D721Med (cell line): Measurements from ENCODE around the gene OR2AT4.
A peak's percentile ranks its signal among the peaks of the same experiment; 100 is the strongest.

Source experiments
- DNase-seq: peaks from one replicate; pipeline ENCODE4 v3.0.0; 2011; ENCODE audit warnings: low spot score; ENCODE audit not compliant: insufficient read length
- FAIRE-seq: peaks from 2 replicates; lab custom pipeline; 2011; peaks lifted over from hg19 to GRCh38; lab: Jason Lieb, UNC
- CTCF ChIP-seq: IDR thresholded peaks from 2 replicates; pipeline ENCODE4 v1.5.1; 2012; ENCODE audit warnings: mild to moderate bottlenecking, control low read depth; ENCODE audit not compliant: insufficient read depth; ENCODE audit errors: missing control alignments

Gene OR2AT4

GRCh38 chr11:75141166-75141565 is 44.5 kb upstream of the OR2AT4 start:
- TF ChIP-seq CTCF: no peak
- DNase-seq (no peak), FAIRE-seq (no peak)

- DNase-seq (peak; percentile 66), FAIRE-seq (no peak)
- TF ChIP-seq CTCF: peak; percentile 77
Measured at GRCh38 chr11:75140269-75141138, 43.8 kb upstream of the OR2AT4 start.

DNA sequence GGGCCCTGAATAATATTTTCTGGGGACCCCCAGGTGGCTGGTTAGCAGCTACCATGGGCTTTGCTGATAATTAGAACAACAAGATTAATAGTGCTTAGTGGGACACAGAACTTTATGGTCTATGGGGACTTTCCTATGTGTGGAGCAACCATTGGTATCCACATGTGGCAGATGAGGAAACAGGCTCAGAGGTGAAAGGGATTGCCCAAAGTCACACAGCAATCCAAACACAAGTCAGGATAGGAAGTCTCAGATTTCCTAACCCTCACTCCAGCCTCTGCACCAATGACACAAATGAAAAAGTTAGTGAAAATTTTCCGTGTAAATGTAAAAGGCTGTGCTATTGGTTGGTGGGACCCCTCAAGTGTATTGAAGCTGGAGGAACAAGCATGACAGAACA is 39.0 kb upstream of the OR2AT4 start:
- TF ChIP-seq CTCF: no peak
- no peak for FAIRE-seq
- DNase-seq: no peak

DNA sequence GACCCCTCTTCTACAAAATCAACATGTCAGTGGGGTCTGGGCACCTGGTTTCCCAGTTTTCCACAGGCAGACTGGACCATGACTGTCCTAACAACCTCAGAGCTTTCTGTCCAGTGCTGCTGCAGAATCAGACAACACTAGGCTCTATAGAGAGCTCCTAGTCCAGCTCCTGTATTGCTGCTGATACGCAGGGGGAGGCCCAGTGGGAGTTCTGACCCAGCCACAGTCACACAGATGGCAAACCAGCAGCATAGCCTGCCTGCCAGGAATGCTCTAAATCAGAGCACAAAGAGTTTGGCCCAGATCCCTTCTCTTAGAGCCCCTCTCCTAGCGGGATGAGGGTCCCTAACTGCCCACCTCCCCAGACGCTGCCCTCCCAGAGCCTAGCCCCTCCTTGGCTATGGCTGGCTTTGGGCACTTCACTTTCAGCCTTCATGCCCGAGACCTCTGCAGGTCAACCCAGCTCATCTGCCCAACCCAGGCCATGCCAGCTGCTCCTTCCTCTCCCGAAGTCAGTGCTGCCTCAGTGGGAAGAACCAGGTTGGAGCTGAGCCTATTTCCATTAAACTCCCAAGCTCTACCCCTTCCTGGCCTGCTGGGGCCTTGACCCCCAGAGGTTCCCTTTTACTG is 38.5 kb upstream of the OR2AT4 start:
- no peak for TF ChIP-seq CTCF
- DNase-seq: no peak

GRCh38 chr11:75133976-75134375 is 37.3 kb upstream of the OR2AT4 start:
- FAIRE-seq: no peak
- DNase-seq: no peak
- no peak for TF ChIP-seq CTCF

More for the DNA sequence above, 38.5 kb upstream of the OR2AT4 start:
- FAIRE-seq: no peak

- FAIRE-seq (no peak), DNase-seq (no peak)
- TF ChIP-seq CTCF: no peak
Measured at GRCh38 chr11:75132080-75132479, 35.4 kb upstream of the OR2AT4 start.

DNA sequence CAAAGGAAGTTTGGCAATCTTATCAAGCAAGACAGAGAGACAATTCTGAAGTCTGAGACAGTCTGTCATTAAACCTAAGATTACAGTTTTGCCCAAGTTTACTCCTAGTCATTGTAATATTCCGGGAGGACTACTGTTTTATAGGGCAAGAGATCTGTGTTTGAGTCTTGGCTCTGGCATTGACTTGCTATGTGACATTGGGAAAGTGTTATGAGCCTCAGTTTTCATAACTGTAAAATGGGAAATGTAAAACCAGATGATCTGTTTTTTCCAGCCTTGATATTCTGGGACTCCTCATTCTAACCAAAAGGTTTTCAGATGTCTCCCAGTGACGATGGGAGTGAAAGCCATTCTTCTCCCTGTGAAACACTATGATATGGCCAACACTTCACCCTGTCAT is 29.9 kb upstream of the OR2AT4 start:
- no peak for DNase-seq
- no peak for TF ChIP-seq CTCF
- no peak for FAIRE-seq
